A673 (cell line): Measurements from ENCODE around the gene PPAN.

Experiments used
- EZH2 ChIP-seq: fragments of 200-600 bp; sonication (generic); IDR thresholded peaks from 2 replicates; pipeline ENCODE4 v1.6.1; 2017; ENCODE audit warnings: borderline replicate concordance, low read depth, mild to moderate bottlenecking, mixed read lengths, antibody characterized with exemption, low read length; ENCODE audit not compliant: poor library complexity, severe bottlenecking
- TF ChIP-seq, protein P1 (sequence below): fragments of 300-800, 200-600 bp; sonication (generic); conservative IDR thresholded peaks from 2 replicates; pipeline ENCODE4 v1.5.1; 2017; ENCODE audit warnings: low read depth, mild to moderate bottlenecking, antibody characterized with exemption, low read length, moderate library complexity, mixed read lengths

GRCh38 chr19:10116866-10117616 lies 10.9 kb downstream of the PPAN start:
- TF ChIP-seq, protein P1, sequence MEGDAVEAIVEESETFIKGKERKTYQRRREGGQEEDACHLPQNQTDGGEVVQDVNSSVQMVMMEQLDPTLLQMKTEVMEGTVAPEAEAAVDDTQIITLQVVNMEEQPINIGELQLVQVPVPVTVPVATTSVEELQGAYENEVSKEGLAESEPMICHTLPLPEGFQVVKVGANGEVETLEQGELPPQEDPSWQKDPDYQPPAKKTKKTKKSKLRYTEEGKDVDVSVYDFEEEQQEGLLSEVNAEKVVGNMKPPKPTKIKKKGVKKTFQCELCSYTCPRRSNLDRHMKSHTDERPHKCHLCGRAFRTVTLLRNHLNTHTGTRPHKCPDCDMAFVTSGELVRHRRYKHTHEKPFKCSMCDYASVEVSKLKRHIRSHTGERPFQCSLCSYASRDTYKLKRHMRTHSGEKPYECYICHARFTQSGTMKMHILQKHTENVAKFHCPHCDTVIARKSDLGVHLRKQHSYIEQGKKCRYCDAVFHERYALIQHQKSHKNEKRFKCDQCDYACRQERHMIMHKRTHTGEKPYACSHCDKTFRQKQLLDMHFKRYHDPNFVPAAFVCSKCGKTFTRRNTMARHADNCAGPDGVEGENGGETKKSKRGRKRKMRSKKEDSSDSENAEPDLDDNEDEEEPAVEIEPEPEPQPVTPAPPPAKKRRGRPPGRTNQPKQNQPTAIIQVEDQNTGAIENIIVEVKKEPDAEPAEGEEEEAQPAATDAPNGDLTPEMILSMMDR: no peak
- TF ChIP-seq EZH2: no peak
